Activated T-cell treated with anti-CD3 and anti-CD28 coated beads, Interleukin-2, amount 50 U/mL, for 48 hours (primary cell): ENCODE measurements around the gene CIAPIN1.
"Not testable (repeated sequence)": the region's sequence is repeated elsewhere in the genome, so short reads cannot be mapped to it uniquely, and the experiment has no call there.

ENCODE experiments used
- DNase-seq, 2 experiments: peaks; one replicate each; pipeline ENCODE4 v3.0.0-alpha.2; 2020

Gene CIAPIN1

DNA sequence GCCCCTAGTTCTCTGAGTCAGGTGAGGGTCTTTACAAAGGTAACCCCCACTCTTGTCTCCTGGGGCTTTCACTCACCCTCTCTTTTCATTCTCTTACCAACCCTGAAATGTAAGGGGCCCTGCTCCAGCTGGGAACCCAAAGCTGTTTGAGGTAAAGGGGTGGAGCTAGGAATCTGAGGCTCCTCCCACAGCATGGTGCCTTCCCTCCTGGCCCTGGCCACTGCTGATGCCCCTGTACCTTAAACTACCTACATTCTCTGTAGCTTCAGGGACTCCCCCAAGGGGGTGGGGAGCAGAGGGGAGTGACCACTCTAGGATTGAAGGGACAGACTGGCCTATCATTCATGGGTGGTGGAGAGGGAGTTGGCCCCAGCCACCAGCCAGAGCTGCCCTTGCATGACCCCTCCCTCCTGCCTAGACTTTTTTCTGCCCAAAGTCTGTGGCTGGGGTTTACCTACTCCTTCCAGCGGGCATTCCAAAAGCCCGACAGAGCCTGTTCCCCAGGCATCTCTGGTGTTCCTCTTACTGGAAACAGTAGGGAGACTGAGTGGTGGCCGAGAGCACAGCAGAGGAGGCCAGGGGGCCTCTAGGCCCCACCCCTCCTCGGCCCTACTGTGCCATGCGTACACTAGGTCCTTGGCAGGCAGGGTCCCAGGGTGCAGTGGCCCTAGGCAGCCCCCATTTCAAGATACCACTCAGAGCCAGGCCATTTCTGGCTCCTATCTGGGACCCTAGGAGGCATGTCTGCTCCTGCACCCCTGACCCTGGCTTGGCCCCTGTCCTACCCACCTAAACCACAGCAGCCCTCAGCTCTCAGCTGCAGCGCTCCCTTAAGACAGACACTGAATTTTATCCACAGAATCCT is 29.6 kb upstream of the CIAPIN1 start:
- no peak for DNase-seq

DNA sequence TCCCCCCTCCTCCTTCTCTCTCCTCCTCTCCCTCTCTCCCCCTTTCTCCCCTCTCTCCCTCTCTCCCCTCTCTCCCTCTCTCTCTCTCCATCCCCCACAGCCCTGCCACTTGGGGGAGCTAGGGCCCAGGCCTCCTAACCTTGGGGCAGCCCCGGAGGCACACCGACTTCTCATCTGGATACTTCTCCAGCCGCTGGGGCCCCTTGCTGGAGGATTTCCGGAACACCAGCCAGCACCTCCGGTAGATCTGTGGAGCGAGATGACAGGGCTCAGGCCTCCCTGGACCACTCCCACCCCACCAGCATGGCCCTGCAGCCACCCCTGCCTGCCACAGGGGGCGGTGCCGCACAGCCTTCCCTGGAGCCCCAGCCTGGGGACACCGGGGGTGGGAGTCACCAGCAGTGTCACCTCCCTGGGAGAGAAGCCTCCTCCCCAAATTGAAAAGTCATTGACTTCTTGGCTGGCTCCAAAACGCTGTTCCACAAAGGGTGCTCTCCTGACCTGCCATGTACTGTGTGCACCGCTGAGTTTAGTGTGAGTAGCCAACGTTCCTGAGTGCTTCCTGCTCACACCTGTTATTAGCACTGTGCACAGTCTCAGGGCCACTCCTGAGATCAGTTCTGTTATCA is 28.6 kb upstream of the CIAPIN1 start:
- peak; percentile 93 to 94 for DNase-seq

DNA sequence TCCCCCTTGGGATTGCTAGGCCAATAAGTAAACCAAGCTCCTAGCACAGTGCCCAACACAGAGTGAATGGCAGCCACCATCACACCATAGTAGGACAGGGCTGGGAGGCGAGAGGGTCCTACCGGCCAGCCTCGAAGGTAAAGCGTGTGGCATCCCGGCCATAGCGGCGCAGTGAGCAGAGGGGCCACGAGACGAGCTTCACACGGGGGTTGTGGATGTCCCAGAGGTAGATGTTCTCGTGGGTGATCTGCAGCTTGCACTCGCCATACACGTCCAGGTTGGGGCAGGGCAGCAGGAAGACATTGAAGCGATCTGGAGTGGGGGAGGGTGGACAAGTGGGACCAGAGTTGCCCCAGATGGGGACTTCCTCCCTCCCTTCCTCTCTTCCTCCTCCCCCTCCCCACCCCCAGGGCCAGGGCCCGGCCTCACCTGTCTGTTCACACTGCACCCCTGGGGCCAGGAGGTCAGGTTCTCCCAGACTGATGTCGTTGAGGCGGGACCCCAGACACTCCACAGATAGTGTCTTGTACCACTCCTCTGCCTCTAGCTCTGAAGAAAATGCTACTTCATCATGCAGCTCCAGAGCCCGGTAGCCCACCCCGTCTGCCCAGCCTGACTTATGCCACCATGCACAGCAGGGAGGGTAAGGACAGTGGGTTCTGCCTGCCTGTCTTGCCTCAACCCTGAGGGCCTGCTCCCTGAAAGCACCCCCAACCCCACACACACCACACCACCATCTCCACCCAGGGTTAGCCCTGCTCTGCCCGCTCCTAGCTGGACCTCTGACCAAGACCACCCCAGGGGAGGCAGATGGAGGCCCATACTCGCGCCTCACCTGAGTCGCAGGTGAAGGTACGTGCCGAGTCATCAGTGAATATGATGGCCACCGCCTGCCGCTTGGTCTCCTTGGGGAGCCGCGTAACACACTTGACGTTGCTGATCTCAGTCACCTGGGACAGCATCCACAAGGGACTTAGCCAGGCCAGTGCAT is 27.8 kb upstream of the CIAPIN1 start:
- no peak for DNase-seq

DNA sequence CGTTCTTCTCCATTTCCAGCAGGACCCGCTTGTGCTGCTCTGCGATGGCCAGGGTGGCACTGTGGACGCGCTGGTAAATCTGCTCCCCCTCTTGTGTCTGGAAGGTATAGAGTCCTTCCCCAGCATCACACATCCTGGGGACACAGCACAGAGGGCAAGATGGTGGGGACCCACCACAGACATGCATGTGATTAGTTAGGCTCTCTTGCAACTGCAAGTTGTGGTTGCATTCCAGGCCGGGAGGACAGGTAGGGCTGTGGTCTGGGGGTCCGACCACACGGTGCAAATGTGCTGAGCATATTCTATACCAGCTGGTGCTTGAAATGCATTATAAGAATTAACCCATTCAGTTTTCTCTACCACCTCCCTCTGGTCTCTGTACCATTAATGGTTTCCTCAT is 26.7 kb upstream of the CIAPIN1 start:
- no peak for DNase-seq

DNA sequence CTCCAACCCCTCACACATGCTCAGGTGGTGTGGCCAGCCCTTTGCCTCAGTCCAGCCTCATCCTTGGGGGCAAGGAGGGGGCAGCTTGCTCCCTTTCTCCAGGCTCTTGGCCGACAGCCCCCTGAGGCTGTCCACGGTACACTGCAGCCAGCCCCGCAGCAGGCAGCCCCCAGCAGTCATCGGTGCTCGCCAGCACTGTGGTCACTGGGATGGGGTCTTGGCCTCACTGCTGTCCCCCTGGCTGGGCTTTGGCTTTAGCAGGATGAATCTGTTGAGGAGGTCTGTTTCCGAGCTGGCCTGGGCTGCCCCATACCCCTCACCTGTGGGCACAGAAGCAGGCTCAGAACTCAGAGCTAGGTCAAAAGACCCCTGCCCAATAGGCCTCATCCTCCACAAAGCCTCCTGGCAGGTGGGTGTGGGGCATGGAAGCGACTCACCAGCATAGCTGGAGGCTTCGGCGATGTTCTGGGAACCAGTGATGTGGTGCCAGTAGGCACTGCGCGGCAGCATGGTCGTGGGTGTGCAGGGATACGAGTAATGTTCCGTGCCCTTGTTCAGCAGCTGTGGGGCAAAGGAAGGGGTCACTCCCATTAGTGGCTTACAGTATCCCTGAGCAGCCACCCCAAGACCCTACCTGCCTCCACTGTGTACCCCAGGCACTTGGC is 26.1 kb upstream of the CIAPIN1 start:
- DNase-seq: peak in 1 of 2 experiments; percentile 24

DNA sequence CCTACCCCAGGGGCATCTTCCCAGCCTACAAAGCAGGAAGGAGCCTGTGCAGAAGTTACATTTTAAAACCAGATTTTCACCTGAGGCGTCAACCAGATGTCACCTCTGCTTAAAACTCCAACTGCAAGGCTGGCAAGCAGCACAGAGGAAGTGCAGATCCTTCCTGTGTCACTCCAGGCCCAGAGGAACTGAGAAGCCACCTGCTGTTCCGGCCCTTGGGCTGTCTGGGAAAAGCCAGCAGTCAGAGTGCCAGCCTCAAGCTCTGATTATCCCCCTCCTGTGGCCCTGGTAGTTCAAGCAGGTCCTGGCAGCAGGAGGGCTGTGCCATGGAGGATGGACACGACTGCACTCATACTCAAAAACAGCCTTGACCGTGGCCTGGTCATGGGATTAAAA is 25.5 kb upstream of the CIAPIN1 start:
- DNase-seq: peak in 1 of 2 experiments; percentile 20

DNA sequence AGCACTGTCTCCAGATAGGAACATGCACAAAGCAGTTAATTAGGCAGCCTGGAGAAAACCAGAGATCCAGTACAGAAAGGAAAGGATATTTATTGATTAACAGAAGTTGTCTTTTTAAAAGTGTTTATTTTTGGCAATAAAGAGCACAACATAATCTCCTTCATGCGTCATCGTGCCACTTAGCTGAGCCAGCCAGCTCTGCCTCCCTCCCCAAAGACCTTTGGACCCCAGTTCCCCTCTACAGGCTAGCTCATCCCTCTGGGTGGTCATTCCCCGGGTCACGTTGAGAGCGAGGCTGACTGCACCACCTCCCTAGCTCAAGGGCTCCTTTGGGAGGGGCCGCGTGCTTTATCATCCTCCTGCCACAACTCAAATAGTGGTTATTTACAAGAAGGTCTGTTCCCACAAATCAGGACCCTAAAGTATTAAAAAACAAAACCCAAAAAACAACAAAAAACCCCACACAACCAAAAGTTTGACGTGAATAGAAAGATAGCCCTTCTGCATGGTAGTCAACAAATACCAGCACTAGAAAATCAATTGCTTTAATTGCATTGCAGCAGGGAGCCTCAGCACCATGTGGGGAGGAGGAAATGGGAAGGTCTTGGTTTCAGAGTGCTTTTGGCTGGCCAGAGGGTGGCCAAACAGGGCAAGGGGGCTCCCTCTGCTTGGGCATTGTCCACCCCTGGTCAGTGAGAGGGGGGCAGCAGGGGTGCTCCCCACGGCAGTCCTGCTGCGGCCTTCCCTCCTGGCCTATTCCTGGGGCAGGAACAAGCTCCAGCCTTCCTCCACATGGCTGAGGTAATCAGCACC is 24.9 kb upstream of the CIAPIN1 start:
- no peak for DNase-seq

DNA sequence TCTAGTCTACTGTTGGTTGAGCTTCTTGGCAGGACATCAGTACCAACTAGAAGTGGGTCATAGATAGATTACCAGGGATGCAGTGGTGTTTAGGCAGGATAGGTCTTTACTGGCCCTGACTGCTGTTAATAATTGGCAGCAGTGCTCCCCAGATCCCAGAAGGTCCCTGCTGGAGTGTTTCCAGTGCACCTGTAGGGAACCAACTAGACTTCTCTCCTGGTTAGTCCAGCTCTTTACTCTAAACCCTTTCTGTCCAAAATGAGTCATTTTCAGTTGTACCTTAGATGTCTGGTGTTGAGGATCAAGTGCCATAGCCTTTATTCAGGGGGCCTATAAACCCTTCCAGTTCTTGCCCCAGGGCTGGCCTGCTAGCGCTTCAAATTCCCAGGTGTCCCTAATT is 24.0 kb upstream of the CIAPIN1 start:
- DNase-seq: no peak

DNA sequence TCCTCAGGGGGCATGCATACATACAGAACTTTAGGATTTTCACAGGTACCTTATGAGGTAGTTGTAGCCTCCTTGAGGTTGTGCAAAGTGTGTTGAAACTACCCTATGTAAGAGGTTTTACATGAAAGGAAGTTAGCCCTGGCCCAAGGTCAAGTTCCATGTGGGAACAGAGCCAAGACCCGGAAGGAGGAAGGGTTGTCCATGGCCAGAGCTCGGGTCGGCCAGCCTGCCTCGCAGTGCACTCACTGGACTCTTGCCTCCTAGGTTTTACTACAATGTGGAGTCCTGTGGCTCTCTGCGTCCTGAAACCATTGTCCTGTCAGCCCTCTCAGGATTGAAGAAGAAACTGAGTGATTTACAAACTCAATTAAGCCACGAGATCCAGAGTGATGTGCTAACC is 23.5 kb upstream of the CIAPIN1 start:
- no peak for DNase-seq

DNA sequence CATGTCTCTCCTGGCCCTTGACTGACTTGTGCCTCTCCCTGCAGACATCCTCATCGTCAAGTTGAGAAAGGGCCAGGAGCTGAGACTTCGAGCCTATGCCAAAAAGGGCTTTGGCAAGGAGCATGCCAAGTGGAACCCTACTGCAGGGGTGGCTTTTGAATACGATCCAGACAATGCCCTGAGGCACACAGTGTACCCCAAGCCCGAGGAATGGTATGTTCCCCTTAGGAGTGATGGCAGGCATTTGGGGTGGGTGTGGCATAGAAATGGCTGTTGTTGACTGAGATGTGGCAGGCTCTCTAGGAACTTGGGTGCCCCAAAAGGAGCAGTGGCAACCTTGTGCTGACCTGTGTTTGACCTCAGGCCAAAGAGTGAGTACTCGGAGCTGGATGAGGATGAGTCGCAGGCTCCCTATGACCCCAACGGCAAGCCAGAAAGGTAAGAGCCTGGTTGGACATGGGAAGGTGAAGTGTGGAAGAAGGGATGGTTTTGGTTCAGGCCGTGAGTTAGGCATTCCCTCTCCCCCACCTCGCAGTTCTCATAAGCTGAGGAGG is 22.8 kb upstream of the CIAPIN1 start:
- DNase-seq: no peak

DNA sequence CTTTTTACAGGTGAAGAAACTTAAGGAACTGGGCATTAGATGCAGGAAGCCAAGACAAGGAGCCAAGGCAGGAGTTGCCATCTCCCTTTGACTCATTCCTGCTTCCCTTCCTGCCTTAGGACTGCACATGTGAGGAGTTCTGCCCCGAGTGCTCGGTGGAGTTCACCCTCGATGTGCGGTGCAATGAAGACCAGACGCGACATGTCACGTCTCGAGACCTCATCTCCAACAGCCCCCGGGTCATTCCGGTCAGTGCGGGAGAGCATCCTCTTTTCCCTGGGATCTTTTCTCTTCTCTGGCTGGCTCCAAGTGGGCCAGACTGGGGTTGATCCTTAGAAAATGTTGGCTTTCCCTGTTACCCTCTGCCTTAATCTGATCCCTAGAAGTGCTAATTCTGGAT is 21.9 kb upstream of the CIAPIN1 start:
- DNase-seq: peak in 1 of 2 experiments; percentile 5

DNA sequence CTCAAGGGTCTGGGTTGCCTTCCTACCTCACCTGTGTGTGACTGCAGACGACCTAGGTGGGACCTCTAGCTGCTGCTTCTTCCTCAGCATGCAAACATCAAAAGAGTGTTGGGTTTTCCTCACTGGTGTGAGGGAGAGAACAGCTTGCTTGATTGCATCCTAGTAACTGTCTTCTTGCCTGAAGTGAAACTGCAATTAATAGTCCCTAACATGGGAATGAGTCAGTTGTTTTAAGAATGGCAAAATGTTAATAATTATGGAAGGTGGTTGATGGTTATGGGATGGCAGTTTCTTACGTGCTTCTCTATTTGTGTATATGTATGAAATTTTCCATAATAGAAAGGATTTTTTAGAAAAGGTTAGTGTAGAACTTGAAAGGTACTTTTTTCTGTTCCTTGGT is 21.2 kb upstream of the CIAPIN1 start:
- DNase-seq: no peak

DNA sequence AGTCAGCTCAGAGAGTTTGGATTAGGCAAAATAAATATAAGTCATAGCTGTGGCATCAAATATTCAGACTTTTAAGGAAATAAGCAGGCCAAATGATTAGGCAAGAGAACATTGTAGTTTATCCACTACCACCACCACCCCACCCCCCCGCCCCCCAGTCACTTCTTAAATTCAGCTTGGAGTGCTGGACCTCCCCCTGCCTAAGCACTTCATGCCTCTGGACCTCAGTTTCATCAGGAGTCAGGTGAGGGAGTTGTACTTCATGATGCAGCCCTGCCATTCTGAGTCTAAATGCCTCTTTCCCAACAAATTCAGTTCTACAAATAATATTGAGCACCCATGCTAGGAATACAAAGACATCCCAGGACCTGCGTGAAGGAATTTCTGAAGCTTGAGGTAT is 17.3 kb upstream of the CIAPIN1 start:
- no peak for DNase-seq

DNA sequence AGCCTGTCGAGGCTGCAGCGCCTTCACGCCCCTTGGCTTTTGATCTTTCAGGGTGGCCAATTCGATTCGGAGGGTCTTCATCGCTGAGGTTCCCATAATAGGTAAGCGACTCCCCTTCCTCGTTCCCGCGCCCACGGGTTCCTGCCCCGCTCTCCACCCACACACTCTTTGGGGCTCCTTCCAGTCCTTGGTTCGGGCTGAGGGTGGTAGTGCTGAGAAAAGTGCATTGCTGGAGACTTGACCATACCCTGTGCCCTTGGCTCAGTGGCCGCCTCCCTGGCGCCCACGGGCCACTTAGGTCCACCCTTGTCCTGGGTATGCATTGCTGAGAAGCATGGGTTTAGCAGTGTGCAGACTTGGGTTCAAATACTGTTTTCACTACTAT is 15.8 kb upstream of the CIAPIN1 start:
- no peak for DNase-seq

DNA sequence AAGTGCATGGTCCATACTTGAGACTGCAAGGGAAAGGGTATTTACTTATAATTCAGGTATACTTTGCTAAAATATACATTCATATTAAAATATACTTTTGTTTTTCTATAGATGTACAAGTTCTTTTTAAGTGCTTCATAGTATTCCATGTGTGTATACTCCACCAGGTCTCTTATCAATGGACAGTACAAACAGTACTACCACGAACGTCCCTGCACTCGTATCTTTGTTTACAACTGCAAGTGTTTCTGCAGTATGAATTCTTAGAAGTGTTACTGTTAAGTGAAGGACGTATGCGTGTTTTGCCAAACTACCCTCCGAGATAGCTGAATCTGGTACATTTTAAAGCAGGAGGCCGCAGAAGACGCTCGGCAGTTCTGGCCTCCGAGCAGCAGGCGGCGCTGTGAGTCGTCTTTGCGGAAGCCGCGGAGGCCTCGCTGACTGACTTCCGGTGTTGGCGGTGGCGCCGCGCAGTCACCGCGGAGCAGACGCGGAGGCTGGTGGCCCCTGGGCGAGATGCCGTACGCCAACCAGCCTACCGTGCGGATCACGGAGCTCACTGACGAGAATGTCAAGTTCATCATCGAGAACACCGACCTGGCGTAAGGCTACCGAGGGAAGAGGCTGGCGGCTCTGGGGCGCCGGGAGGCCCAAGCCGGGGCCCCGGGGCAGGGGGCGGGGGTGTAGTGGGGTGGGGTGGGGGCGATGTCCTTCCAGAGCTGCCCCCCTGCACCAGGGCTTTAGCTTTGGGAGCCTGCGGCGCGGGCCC is 15.2 kb upstream of the CIAPIN1 start, which contains the start of gene POLR2C:
POLR2C (plus strand) TSS at position 471 of the 769 bp plus-strand sequence; CDS start at position 517, 46 bp downstream.
- peak; percentile 97 for DNase-seq

DNA sequence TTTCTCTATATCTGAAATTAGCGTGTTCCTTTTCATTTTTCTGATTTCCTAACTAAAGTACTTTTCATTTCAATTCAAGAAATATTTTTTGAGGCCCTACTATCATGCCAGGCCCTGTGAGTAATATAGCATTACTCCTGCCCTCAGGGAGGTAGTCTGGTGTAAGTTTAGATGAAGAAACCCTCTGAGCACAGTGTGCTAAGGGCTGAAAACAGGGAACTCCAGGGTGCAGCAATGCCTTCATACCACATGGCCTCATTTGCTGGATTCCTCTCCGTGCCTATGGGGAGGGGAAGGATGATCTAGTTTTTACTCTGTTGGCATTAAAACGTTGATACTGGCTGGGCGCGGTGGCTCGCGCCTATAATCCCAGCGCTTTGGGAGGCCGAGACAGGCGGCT is 4.8 kb upstream of the CIAPIN1 start:
- no peak for DNase-seq

DNA sequence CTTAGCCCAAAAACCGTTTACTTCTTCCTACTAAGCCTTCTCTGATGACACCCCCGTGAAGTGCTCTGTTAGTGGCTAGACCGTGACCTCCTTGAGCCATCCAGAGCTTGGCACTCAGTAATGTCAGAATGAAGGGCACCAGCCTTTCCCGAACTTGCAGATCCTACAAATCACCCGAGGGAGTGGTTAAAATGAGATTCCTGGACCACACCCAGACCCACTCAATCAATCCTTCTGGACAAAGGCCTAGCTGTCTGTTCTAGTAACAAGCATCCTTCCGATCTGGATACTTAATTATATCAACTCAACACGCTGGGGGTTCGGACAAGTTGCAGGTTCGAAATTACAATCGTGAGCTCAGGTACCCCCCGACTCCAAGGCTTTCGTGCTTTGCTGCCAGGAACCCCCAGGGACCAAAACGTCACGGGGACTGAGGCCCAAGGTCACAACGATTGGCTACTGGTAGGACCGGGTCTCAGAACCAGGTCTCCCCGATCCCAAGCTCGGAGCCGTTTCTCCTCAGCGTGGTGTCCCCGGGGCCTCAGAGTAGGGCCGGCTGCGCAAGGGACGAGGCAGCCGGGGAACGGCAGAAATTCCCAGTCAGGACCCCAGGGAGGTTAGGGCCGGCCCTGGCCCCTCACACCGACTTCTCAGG is 527 bp downstream of the CIAPIN1 start:
- peak; percentile 24 to 55 for DNase-seq

DNA sequence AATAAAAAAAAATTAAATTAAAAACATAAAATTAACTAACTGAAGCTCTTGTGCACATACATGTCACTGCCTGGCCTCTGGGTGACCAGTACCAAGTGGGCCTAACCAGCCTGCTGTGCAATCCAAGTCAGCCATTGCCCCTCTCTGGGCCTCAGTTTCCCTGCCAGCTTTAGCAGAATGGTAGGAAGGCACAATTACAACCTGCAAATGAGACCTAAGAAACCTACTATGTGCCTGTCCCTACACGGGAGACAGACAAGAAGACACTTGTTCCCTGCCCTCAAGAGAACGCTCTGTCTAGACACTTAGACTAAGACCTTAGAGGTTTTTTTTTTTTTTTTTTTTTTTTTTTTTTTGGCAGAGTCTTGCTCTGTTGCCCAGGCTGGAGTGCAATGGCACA is 1.7 kb downstream of the CIAPIN1 start:
- DNase-seq: no peak

DNA sequence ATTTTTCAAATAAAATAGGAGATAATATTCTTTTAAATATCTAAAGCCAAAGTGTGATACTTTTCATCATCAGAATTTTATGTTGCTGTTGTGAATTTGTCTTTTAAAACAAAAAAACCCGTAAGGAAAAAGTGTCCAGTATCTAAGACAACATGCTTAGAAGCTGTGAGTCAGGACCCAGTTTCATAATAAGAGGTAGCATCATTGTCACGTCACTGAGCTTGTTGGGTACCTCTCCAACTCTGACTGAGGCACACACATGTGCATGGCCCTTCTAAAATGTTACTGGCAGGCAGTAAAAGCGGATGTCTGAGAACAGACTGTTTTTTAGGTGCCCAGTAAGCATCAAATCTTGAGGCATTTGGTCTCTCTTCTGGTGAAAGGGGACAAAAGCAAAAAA is 2.5 kb downstream of the CIAPIN1 start:
- no peak for DNase-seq

DNA sequence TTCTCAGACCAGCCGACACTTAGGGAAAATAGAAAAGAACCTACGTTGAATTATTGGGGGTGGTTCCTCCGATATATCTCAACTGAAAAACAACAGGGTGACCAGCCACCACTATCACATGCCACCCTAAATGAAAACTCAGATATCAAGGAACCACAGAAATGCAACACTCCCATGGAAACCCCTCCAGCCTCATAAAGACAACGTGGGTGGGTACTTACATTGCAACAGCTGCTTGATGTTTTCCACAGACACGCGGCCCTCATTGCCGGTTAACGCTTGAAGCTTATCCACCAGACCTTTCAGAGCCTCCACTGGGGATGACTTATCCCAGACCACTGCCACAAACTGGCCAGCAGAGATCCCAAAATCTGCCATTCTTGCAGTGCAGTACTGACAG is 6.6 kb downstream of the CIAPIN1 start:
- DNase-seq: not testable (repeated sequence)
